Renal pelvis (tissue), 12 donors: ENCODE measurements around the gene CHID1. TPM values are rescaled to one million over a fixed set of nuclear protein-coding genes. Genes with fewer than 3 reads are reported as not detected.

Experiments used
- DNase-seq: peaks from one replicate; pipeline ENCODE4 v3.0.0-alpha.2; 2013
- long read RNA-seq, 16 experiments: transcript quantifications; one replicate each; lab custom pipeline, GENCODE V29; 2026
- polyA plus RNA-seq, 3 donors: library from polyadenylated mRNA; unstranded; fragments of 120-200 nt; gene quantifications; one replicate each; pipeline ENCODE4 v1.2.1, GENCODE V29; 2013; ENCODE audit not compliant: insufficient read length in 3 of 3

Gene CHID1
- polyA plus RNA-seq: 100 to 1,000 TPM; 113 to 125 (median 114) TPM
- long read RNA-seq, donor 1, transcript CHID1-201 (13 exons, 3,374 nt): major isoform, 22 of 57 reads
- long read RNA-seq, donor 1, transcript CHID1-206 (3 exons, 553 nt): minor isoform, 5 of 57 reads
- long read RNA-seq, donor 1, partial matches to known transcripts: 28 of 57 reads
- long read RNA-seq, donor 1, other reads (novel, unspliced or antisense): 0 of 57 reads
- long read RNA-seq, donor 2, transcript CHID1-203 (14 exons, 1,477 nt): minor isoform, 9 of 94 reads
- long read RNA-seq, donor 2, transcript CHID1-201 (13 exons, 3,374 nt): major isoform, 26 of 94 reads
- long read RNA-seq, donor 2, partial matches to known transcripts: 52 of 94 reads
- long read RNA-seq, donor 2, other reads (novel, unspliced or antisense): 0 of 94 reads
- long read RNA-seq, donor 3, transcript CHID1-206 (3 exons, 553 nt): minor isoform, 8 of 74 reads
- long read RNA-seq, donor 3, transcript CHID1-201 (13 exons, 3,374 nt): major isoform, 31 of 74 reads
- long read RNA-seq, donor 3, partial matches to known transcripts: 30 of 74 reads
- long read RNA-seq, donor 3, other reads (novel, unspliced or antisense): 0 of 74 reads
- long read RNA-seq, donor 4, transcript CHID1-201 (13 exons, 3,374 nt): major isoform, 31 of 79 reads
- long read RNA-seq, donor 4, transcript CHID1-206 (3 exons, 553 nt): minor isoform, 7 of 79 reads
- long read RNA-seq, donor 4, transcript CHID1-203 (14 exons, 1,477 nt): minor isoform, 7 of 79 reads
- long read RNA-seq, donor 4, partial matches to known transcripts: 31 of 79 reads
- long read RNA-seq, donor 4, other reads (novel, unspliced or antisense): 0 of 79 reads
- long read RNA-seq, donor 5, transcript CHID1-201 (13 exons, 3,374 nt): major isoform, 5 of 11 reads
- long read RNA-seq, donor 5, partial matches to known transcripts: 0 of 11 reads
- long read RNA-seq, donor 5, other reads (novel, unspliced or antisense): 0 of 11 reads
- long read RNA-seq, donor 6, transcript CHID1-203 (14 exons, 1,477 nt): minor isoform, 7 of 59 reads
- long read RNA-seq, donor 6, transcript CHID1-201 (13 exons, 3,374 nt): major isoform, 19 of 59 reads
- long read RNA-seq, donor 6, partial matches to known transcripts: 28 of 59 reads
- long read RNA-seq, donor 6, other reads (novel, unspliced or antisense): 0 of 59 reads
- long read RNA-seq, donor 7, transcript CHID1-201 (13 exons, 3,374 nt): major isoform, 27 of 75 reads
- long read RNA-seq, donor 7, transcript CHID1-203 (14 exons, 1,477 nt): minor isoform, 8 of 75 reads
- long read RNA-seq, donor 7, partial matches to known transcripts: 35 of 75 reads
- long read RNA-seq, donor 7, other reads (novel, unspliced or antisense): 0 of 75 reads
- long read RNA-seq, donor 8, transcript CHID1-201 (13 exons, 3,374 nt): major isoform, 17 of 46 reads
- long read RNA-seq, donor 8, partial matches to known transcripts: 24 of 46 reads
- long read RNA-seq, donor 8, other reads (novel, unspliced or antisense): 0 of 46 reads
- long read RNA-seq, donor 9, transcript CHID1-203 (14 exons, 1,477 nt): minor isoform, 10 of 108 reads
- long read RNA-seq, donor 9, transcript CHID1-201 (13 exons, 3,374 nt): major isoform, 31 of 108 reads
- long read RNA-seq, donor 9, transcript CHID1-202 (12 exons, 1,289 nt): minor isoform, 5 of 108 reads
- long read RNA-seq, donor 9, transcript CHID1-206 (3 exons, 553 nt): minor isoform, 9 of 108 reads
- long read RNA-seq, donor 9, partial matches to known transcripts: 53 of 108 reads
- long read RNA-seq, donor 9, other reads (novel, unspliced or antisense): 0 of 108 reads
- long read RNA-seq, donor 10, transcript CHID1-201 (13 exons, 3,374 nt): major isoform, 12 of 49 reads
- long read RNA-seq, donor 10, partial matches to known transcripts: 29 of 49 reads
- long read RNA-seq, donor 10, other reads (novel, unspliced or antisense): 0 of 49 reads
- long read RNA-seq, donor 11, transcript CHID1-201 (13 exons, 3,374 nt): major isoform, 11 of 26 reads
- long read RNA-seq, donor 11, partial matches to known transcripts: 10 of 26 reads
- long read RNA-seq, donor 11, other reads (novel, unspliced or antisense): 0 of 26 reads
- long read RNA-seq, donor 12, transcript CHID1-201 (13 exons, 3,374 nt): major isoform, 28 of 171 reads
- long read RNA-seq, donor 12, transcript CHID1-203 (14 exons, 1,477 nt): minor isoform, 10 of 171 reads
- long read RNA-seq, donor 12, partial matches to known transcripts: 117 of 171 reads
- long read RNA-seq, donor 12, other reads (novel, unspliced or antisense): 11 of 171 reads
- long read RNA-seq, donor 13, transcript CHID1-201 (13 exons, 3,374 nt): major isoform, 18 of 29 reads
- long read RNA-seq, donor 13, partial matches to known transcripts: 5 of 29 reads
- long read RNA-seq, donor 13, other reads (novel, unspliced or antisense): 0 of 29 reads
- long read RNA-seq, donor 14: 0 reads
- long read RNA-seq, donor 15, transcript CHID1-203 (14 exons, 1,477 nt): minor isoform, 7 of 92 reads
- long read RNA-seq, donor 15, transcript CHID1-206 (3 exons, 553 nt): minor isoform, 6 of 92 reads
- long read RNA-seq, donor 15, transcript CHID1-201 (13 exons, 3,374 nt): major isoform, 38 of 92 reads
- long read RNA-seq, donor 15, partial matches to known transcripts: 37 of 92 reads
- long read RNA-seq, donor 15, other reads (novel, unspliced or antisense): 0 of 92 reads
- long read RNA-seq, donor 16, transcript CHID1-203 (14 exons, 1,477 nt): minor isoform, 7 of 119 reads
- long read RNA-seq, donor 16, transcript CHID1-201 (13 exons, 3,374 nt): major isoform, 25 of 119 reads
- long read RNA-seq, donor 16, transcript CHID1-206 (3 exons, 553 nt): minor isoform, 5 of 119 reads
- long read RNA-seq, donor 16, partial matches to known transcripts: 80 of 119 reads
- long read RNA-seq, donor 16, other reads (novel, unspliced or antisense): 0 of 119 reads

- DNase-seq: peak; percentile 88
Measured at GRCh38 chr11:910589-911030, at the start of gene CHID1. CHID1 (minus strand) TSS chr11:910810; CDS start chr11:904816, 5,994 bp downstream.

- DNase-seq: no peak
Measured at GRCh38 chr11:959608-960007, 49.0 kb upstream of the CHID1 start.

GRCh38 chr11:959027-959426 lies 48.4 kb upstream of the CHID1 start:
- no peak for DNase-seq

- DNase-seq: no peak
Measured at GRCh38 chr11:958101-958500, 47.5 kb upstream of the CHID1 start.

- no peak for DNase-seq
Measured at GRCh38 chr11:957212-957920, 46.8 kb upstream of the CHID1 start.

GRCh38 chr11:955154-956063 lies 44.8 kb upstream of the CHID1 start:
- no peak for DNase-seq

- no peak for DNase-seq
Measured at GRCh38 chr11:954392-955153, 44.0 kb upstream of the CHID1 start.

GRCh38 chr11:953512-953911 lies 42.9 kb upstream of the CHID1 start:
- DNase-seq: no peak

GRCh38 chr11:952406-953385 lies 42.1 kb upstream of the CHID1 start:
- DNase-seq: peak; percentile 87

- no peak for DNase-seq
Measured at GRCh38 chr11:951507-951906, 40.9 kb upstream of the CHID1 start.

- DNase-seq: no peak
Measured at GRCh38 chr11:947744-948143, 37.1 kb upstream of the CHID1 start.

GRCh38 chr11:945986-946385 lies 35.4 kb upstream of the CHID1 start:
- DNase-seq: no peak

GRCh38 chr11:944711-945470 lies 34.3 kb upstream of the CHID1 start:
- peak; percentile 62 for DNase-seq

- no peak for DNase-seq
Measured at GRCh38 chr11:942823-943222, 32.2 kb upstream of the CHID1 start.
